HG03175 (cell line): ENCODE results near the gene RNU1-3.
"Not testable (repeated sequence)": the region's sequence is repeated elsewhere in the genome, so short reads cannot be mapped to it uniquely, and the experiment has no call there.

Experiments used
- ATAC-seq: cut with Tn5 transposase; IDR thresholded peaks from one replicate; pipeline ENCODE4 v1.9.1; 2021; ENCODE audit warnings: mild to moderate bottlenecking, moderate library complexity; ENCODE audit not compliant: unreplicated experiment

The RNU1-3 gene

GRCh38 chr1:16639091-16640031 is 27.4 kb downstream of the RNU1-3 start:
- not testable (repeated sequence) for ATAC-seq

- ATAC-seq = not testable (repeated sequence)
Measured at GRCh38 chr1:16637941-16638778, 28.6 kb downstream of the RNU1-3 start.

- ATAC-seq = not testable (repeated sequence)
Measured at GRCh38 chr1:16636551-16637195, 30.1 kb downstream of the RNU1-3 start.

- not testable (repeated sequence) for ATAC-seq
Measured at GRCh38 chr1:16635959-16636358, 30.8 kb downstream of the RNU1-3 start.

- not testable (repeated sequence) for ATAC-seq
Measured at GRCh38 chr1:16633540-16634282, 33.0 kb downstream of the RNU1-3 start.

- ATAC-seq = not testable (repeated sequence)
Measured at GRCh38 chr1:16632044-16632850, 34.5 kb downstream of the RNU1-3 start.

- no peak for ATAC-seq
Measured at GRCh38 chr1:16631248-16632043, 35.3 kb downstream of the RNU1-3 start.

- no peak for ATAC-seq
Measured at GRCh38 chr1:16630661-16631247, 36.0 kb downstream of the RNU1-3 start.

- not testable (repeated sequence) for ATAC-seq
Measured at GRCh38 chr1:16629916-16630530, 36.7 kb downstream of the RNU1-3 start.

- no peak for ATAC-seq
Measured at GRCh38 chr1:16628361-16629111, 38.2 kb downstream of the RNU1-3 start.

- not testable (repeated sequence) for ATAC-seq
Measured at GRCh38 chr1:16626409-16626983, 40.3 kb downstream of the RNU1-3 start.

GRCh38 chr1:16625497-16626408 is 41.0 kb downstream of the RNU1-3 start:
- ATAC-seq = no peak

GRCh38 chr1:16623812-16624719 is 42.7 kb downstream of the RNU1-3 start:
- ATAC-seq = not testable (repeated sequence)

GRCh38 chr1:16623337-16623736 is 43.4 kb downstream of the RNU1-3 start:
- ATAC-seq = not testable (repeated sequence)
